Hematopoietic multipotent progenitor cell treated with erythropoietin and hydrocortisone succinate and interleukin-3 and kit ligand, for 15 days (in vitro differentiated cells): ENCODE results near the gene PIK3R5.

Experiments used
- DNase-seq: peaks from one replicate; pipeline ENCODE4 v3.0.0-alpha.2; 2015; ENCODE audit warnings: low spot score

Gene PIK3R5

GRCh38 chr17:8873801-8874715 lies 91.4 kb downstream of the PIK3R5 start:
- no peak for DNase-seq

- DNase-seq = no peak
These were observed 92.6 kb downstream of the PIK3R5 start for GRCh38 chr17:8872705-8873435.

- DNase-seq = no peak
These were observed 93.3 kb downstream of the PIK3R5 start for GRCh38 chr17:8872036-8872704.

DNA sequence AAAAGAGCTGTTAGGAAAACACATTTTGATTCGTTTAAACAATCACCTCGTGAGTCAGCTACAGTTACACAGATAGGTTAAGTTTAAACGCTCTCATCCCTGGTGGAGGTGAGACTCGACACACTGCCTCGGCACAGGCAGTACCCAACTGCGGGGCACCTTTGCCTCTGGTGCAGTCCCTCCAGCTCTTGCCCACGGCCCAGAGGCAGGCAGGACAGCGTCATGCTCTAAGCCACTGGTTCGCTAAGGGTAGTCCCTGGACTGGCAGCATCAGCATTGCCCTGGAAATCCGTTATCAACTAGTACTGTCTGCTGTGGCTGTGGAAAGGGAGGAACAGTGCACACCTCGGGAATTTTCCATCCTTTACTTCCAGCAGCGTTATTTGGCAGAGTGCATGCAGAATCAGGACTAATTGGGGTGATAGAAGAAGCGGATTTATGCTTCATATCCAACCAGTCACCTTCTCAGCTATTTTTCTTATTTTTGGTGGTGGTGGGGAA lies 94.4 kb downstream of the PIK3R5 start:
- no peak for DNase-seq

- no peak for DNase-seq
These were observed 95.0 kb downstream of the PIK3R5 start for GRCh38 chr17:8870406-8871040.

DNA sequence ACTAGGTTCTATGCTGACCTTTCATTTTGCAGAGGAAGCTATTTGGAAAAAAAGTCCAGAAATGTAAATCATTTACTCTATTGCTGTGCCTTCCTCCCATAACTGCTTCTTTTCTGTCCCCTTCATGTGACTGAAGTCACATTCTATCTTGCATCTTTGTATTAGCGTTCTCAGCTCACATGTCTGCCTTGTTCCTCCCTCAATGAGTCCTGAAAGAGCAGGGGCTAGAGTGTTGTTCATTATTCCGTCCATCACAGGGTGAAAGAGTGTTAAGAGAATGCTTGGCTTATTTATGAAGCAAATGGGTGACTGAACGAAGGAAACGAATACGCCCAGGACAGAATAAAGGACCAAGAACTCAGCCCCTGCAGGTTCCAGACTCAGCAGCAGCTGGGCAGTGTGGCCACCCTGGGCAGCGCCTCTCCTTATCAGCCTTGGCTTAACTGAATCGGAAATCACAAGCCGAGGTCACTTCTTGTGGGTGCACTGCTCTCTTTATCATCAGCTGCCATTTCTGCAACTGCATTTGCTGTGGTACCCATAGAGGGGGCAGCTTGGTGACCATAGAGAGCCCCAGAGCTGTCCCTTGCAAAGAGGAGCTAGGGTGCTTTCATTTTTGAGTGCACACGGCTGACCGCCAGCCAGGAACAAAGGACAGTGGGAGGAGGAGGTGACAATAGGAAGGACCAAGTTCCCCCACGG lies 96.2 kb downstream of the PIK3R5 start:
- DNase-seq = no peak

DNA sequence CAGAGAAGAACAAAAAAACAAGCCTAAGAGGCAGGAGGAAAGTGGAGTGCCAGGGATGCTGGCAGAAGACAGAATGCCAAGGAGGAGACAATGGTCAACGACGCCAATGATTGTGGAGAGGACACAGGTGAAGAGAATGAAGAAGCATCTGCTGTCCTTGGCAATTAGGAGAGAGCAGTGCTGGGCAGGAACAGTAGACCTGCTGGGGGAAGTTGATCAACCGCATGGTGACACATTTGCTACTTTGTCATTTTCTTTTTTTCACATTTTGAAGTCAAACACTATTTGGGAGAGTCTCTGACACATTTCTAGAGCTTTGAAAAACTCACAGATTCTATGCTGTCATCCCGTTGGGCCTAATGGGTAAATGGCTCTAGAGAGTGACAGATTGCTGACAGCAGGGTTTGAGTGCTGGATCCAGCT lies 97.0 kb downstream of the PIK3R5 start:
- DNase-seq = no peak

GRCh38 chr17:8868092-8868491 lies 97.4 kb downstream of the PIK3R5 start:
- DNase-seq = no peak

GRCh38 chr17:8867361-8867981 lies 98.0 kb downstream of the PIK3R5 start, which contains the start of gene PIK3R6:
Gene PIK3R6 (minus strand): TSS chr17:8867674. CDS start chr17:8849794, 17,880 bp downstream.
- no peak for DNase-seq

DNA sequence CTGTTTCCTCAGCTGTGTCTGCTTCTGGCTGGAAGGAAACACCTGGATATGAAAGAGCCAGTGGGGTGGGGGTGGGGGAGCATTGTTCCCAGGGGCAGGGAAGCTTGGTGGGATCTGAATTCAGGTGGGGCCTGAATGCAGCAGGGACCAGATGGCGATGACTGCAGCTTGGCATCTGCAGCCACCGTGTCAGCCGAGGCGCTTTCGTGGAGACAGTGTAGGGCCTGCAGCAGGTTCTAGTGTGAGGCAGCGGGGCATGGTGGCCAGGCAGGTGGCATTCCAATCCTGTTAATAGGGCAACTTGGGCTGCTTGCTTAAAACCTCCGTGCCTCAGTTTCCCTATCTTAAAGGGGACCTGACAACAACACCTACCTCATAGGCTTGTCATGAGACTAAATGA lies 99.7 kb downstream of the PIK3R5 start:
- DNase-seq = no peak

DNA sequence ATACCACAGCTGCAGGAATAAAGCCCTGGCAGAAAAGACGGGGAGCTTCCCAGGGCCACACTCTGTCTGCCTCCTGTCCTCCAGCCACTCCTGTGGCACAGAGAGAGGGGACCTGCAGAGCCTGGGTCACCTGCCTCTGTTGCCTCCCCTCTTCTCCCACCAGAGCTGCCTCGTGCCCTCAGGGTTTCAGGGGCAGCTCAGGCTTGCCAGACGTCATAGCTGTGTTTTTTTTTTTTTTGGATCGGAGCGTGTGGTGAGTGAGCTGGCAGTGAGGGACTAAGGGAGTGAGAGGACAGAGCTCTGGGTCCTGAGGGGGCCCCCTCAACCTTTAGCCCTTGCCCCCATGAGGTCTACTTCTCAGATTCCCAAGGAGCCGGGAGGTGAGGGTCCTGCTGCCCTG lies 100.1 kb downstream of the PIK3R5 start:
- no peak for DNase-seq

- DNase-seq = no peak
These were observed 103.1 kb downstream of the PIK3R5 start for GRCh38 chr17:8862213-8863056.

GRCh38 chr17:8861495-8862181 lies 103.9 kb downstream of the PIK3R5 start:
- DNase-seq = no peak

DNA sequence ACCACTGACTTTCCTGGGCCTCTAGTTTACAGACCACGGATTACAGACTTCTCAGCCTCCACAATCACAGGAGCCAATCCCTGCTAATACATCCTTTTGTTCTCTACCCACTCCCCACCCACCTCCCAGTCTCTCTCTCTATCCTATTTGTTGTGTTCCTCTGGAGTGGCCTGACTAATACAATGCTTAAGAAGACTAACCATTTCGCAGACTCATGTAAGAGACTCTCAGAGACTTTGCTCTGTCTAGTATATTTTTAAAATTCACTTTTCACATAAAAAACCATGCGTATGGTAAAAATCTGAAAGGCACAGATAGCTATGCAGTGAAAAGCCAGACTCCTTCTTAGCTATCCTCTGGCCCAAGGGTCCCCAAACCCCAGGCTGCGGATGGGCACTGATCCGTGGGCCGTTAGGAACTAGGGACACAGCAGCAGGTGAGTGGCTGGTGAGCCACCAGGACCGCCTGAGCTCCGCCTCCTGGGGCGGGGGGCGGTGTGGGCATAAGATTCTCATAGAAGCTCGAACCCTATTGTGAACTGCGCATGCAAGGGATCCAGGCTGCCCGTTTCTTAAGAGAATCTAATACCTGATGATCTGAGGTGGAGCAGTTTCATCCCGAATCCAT lies 105.6 kb downstream of the PIK3R5 start:
- no peak for DNase-seq

- no peak for DNase-seq
These were observed 106.3 kb downstream of the PIK3R5 start for GRCh38 chr17:8859027-8859803.

DNA sequence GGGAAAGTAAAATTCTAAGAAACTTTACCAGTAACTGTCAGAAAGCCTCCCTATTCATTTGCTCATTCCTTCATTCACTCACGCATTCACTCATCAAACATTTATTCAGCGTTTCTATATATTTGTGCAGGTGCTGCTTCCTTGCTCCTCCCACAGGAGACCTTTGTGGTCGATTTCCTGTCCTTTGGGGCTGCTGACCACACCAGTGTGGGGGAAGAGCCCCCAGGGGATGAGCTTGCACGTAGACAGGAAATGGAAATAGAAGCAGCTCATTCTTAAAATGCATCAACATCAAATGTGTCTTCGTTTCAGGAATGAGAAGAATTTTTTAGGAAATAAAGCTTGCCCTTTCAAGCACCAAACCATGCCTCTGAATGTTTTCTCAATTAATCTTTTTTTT lies 107.6 kb downstream of the PIK3R5 start:
- DNase-seq = no peak

DNA sequence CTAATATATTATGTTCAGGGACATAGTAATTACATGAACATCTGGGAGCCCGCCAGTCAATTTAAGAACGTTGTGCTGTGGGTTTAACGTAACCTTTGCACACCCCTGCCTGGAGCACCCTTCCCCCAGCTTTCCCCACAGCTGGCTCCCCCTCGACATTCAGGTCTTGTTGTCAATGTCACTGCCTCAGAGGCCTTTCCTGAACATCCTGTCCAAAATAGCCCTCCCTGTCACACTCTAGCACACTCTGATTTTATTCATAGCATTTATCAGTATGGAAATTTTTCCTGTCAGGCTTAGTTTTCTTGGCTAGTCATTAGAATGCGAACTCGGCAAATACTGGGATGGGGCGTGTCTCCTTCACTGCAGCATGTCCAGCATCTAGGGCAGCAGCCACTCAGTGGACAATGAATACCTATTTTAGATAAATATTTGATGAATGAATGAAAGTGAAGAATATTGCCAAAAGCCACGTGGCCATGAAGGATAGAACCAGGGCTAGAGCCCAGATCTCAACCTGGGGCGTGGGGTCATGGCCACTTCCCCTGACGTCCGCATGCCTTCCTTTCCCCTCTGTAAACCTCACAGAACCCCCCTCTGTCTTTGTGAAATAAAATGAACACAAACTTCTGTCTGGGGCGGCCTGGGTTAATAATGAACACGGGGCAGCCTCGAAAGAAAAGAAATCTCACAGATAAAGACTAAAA lies 108.5 kb downstream of the PIK3R5 start:
- no peak for DNase-seq
